GM21576 (cell line): ENCODE measurements around the gene MAPK6.
"Not testable (repeated sequence)": the region's sequence is repeated elsewhere in the genome, so short reads cannot be mapped to it uniquely, and the experiment has no call there.

Experiments used
- ATAC-seq: cut with Tn5 transposase; IDR thresholded peaks from one replicate; pipeline ENCODE4 v1.9.1; 2021; ENCODE audit warnings: mild to moderate bottlenecking, moderate library complexity; ENCODE audit not compliant: unreplicated experiment

Gene MAPK6

GRCh38 chr15:52018693-52019393 lies at the start of gene MAPK6:
MAPK6 (plus strand) TSS chr15:52019219; CDS start chr15:52046461, 27,242 bp downstream.
- ATAC-seq = peak; percentile 58

- no peak for ATAC-seq
Measured at GRCh38 chr15:51969728-51970127, 49.3 kb upstream of the MAPK6 start.

GRCh38 chr15:51970132-51970817 lies 48.7 kb upstream of the MAPK6 start:
- ATAC-seq = no peak

GRCh38 chr15:51971032-51971374 lies 48.0 kb upstream of the MAPK6 start:
- ATAC-seq = peak; percentile 16

- peak; percentile 81 for ATAC-seq
Measured at GRCh38 chr15:51971375-51972133, 47.5 kb upstream of the MAPK6 start, which contains the start of gene LEO1. LEO1 (minus strand) TSS chr15:51971778; CDS start chr15:51971745, 33 bp downstream.

- no peak for ATAC-seq
Measured at GRCh38 chr15:51973220-51973619, 45.8 kb upstream of the MAPK6 start.

- ATAC-seq = no peak
Measured at GRCh38 chr15:51973775-51974174, 45.2 kb upstream of the MAPK6 start.

- ATAC-seq = peak; percentile 95
Measured at GRCh38 chr15:51982013-51982769, 36.8 kb upstream of the MAPK6 start.

GRCh38 chr15:51982770-51983103 lies 36.3 kb upstream of the MAPK6 start:
- no peak for ATAC-seq

GRCh38 chr15:51991141-51991540 lies 27.9 kb upstream of the MAPK6 start:
- ATAC-seq = no peak

GRCh38 chr15:51992953-51993352 lies 26.1 kb upstream of the MAPK6 start:
- ATAC-seq = no peak

GRCh38 chr15:52002351-52002750 lies 16.7 kb upstream of the MAPK6 start:
- ATAC-seq = no peak

- not testable (repeated sequence) for ATAC-seq
Measured at GRCh38 chr15:52003089-52003488, 15.9 kb upstream of the MAPK6 start.

GRCh38 chr15:52003710-52004109 lies 15.3 kb upstream of the MAPK6 start:
- no peak for ATAC-seq

- ATAC-seq = no peak
Measured at GRCh38 chr15:52004806-52005205, 14.2 kb upstream of the MAPK6 start.

- peak; percentile 67 for ATAC-seq
Measured at GRCh38 chr15:52005748-52006701, 13.0 kb upstream of the MAPK6 start.

- peak; percentile 27 for ATAC-seq
Measured at GRCh38 chr15:52006702-52007340, 12.2 kb upstream of the MAPK6 start.

- no peak for ATAC-seq
Measured at GRCh38 chr15:52008359-52008697, 10.7 kb upstream of the MAPK6 start.

- no peak for ATAC-seq
Measured at GRCh38 chr15:52008698-52009434, 10.2 kb upstream of the MAPK6 start.
